H9 (cell line): ENCODE measurements around the gene FAF1. TPM values are rescaled to one million over a fixed set of nuclear protein-coding genes. Genes with fewer than 3 reads are reported as not detected.
A peak's percentile ranks its signal among the peaks of the same experiment; 100 is the strongest.

ENCODE experiments used
- DNase-seq: peaks from one replicate; pipeline ENCODE4 v3.0.0-alpha.2; 2017
- H2AFZ ChIP-seq: one replicate; pipeline ENCODE4 v1.6.1; 2013; ENCODE audit warnings: mild to moderate bottlenecking, low read length, control low read depth, moderate library complexity
- H2AK5ac ChIP-seq: 2 replicates; pipeline ENCODE4 v1.6.1; 2013; ENCODE audit warnings: low read length, control low read depth, mixed read lengths; ENCODE audit not compliant: insufficient read length
- H2BK120ac ChIP-seq: one replicate; pipeline ENCODE4 v1.6.1; 2013; ENCODE audit warnings: low read depth, mild to moderate bottlenecking, low read length, control low read depth, inconsistent platforms; ENCODE audit not compliant: poor library complexity, severe bottlenecking
- H2BK12ac ChIP-seq: 2 replicates; pipeline ENCODE4 v1.6.1; 2013; ENCODE audit warnings: low read length, control low read depth, mixed read lengths, low read depth; ENCODE audit not compliant: insufficient read length
- H2BK15ac ChIP-seq: 2 replicates; pipeline ENCODE4 v1.6.1; 2013; ENCODE audit warnings: low read depth, low read length, control low read depth
- H2BK20ac ChIP-seq: one replicate; pipeline ENCODE4 v1.6.1; 2013; ENCODE audit warnings: low read depth, mild to moderate bottlenecking, low read length, control low read depth, inconsistent platforms; ENCODE audit not compliant: poor library complexity, severe bottlenecking
- H2BK5ac ChIP-seq: 2 replicates; pipeline ENCODE4 v1.6.1; 2013; ENCODE audit warnings: low read length, control low read depth, mixed read lengths; ENCODE audit not compliant: insufficient read length
- H3K14ac ChIP-seq: 2 replicates; pipeline ENCODE4 v1.6.1; 2013; ENCODE audit warnings: low read length, control low read depth; ENCODE audit not compliant: insufficient read depth
- H3K18ac ChIP-seq: 2 replicates; pipeline ENCODE4 v1.6.1; 2013; ENCODE audit warnings: low read depth, mild to moderate bottlenecking, mixed read lengths, low read length, control low read depth; ENCODE audit not compliant: insufficient read length
- H3K23ac ChIP-seq: 2 replicates; pipeline ENCODE4 v1.6.1; 2013; ENCODE audit warnings: low read length, control low read depth, mixed read lengths, low read depth; ENCODE audit not compliant: insufficient read length
- H3K23me2 ChIP-seq: 2 replicates; pipeline ENCODE4 v1.6.1; 2013; ENCODE audit warnings: low read depth, mild to moderate bottlenecking, mixed read lengths, low read length, control low read depth; ENCODE audit not compliant: insufficient read length, poor library complexity, severe bottlenecking
- H3K27ac ChIP-seq: 2 replicates; pipeline ENCODE4 v1.5.1; 2013; ENCODE audit warnings: low read length, control low read depth, mixed read lengths, low read depth; ENCODE audit not compliant: insufficient read length
- H3K27me3 ChIP-seq: 2 replicates; pipeline ENCODE4 v1.6.1; 2013; ENCODE audit warnings: low read length, control low read depth, inconsistent platforms; ENCODE audit not compliant: insufficient read depth
- H3K4ac ChIP-seq: 2 replicates; pipeline ENCODE4 v1.6.1; 2013; ENCODE audit warnings: low read depth, mild to moderate bottlenecking, control low read depth, inconsistent platforms, low read length, moderate library complexity
- H3K4me1 ChIP-seq: 2 replicates; pipeline ENCODE4 v1.6.1; 2013; ENCODE audit warnings: low read length, control low read depth, inconsistent platforms; ENCODE audit not compliant: insufficient read depth
- H3K4me2 ChIP-seq: 2 replicates; pipeline ENCODE4 v1.6.1; 2013; ENCODE audit warnings: low read length, control low read depth, mixed read lengths; ENCODE audit not compliant: insufficient read length, insufficient read depth
- H3K56ac ChIP-seq: 2 replicates; pipeline ENCODE4 v1.6.1; 2013; ENCODE audit warnings: low read depth, mild to moderate bottlenecking, mixed read lengths, low read length, control low read depth; ENCODE audit not compliant: insufficient read length
- H3K79me1 ChIP-seq: 2 replicates; pipeline ENCODE4 v1.6.1; 2013; ENCODE audit warnings: low read depth, mild to moderate bottlenecking, moderate library complexity, low read length, control low read depth, inconsistent platforms; ENCODE audit not compliant: insufficient read depth, poor library complexity, severe bottlenecking
- H3K79me2 ChIP-seq: 2 replicates; pipeline ENCODE4 v1.6.1; 2013; ENCODE audit warnings: low read length, control low read depth, inconsistent platforms; ENCODE audit not compliant: insufficient read depth
- H3K9ac ChIP-seq: 2 replicates; pipeline ENCODE4 v1.6.1; 2013; ENCODE audit warnings: low read length, control low read depth, mixed read lengths; ENCODE audit not compliant: insufficient read length; ENCODE audit errors: extremely low read depth
- H3K9me3 ChIP-seq: one replicate; pipeline ENCODE4 v1.6.1; 2013; ENCODE audit warnings: low read depth, low read length, inconsistent platforms; ENCODE audit not compliant: control insufficient read depth
- H3T11ph ChIP-seq: one replicate; pipeline ENCODE4 v1.6.1; 2013; ENCODE audit warnings: mild to moderate bottlenecking, low read length, control low read depth, inconsistent platforms
- H4K20me1 ChIP-seq: one replicate; pipeline ENCODE4 v1.6.1; 2013; ENCODE audit not compliant: control insufficient read depth, insufficient read length, insufficient read depth
- H4K5ac ChIP-seq: 2 replicates; pipeline ENCODE4 v1.6.1; 2013; ENCODE audit warnings: low read depth, mild to moderate bottlenecking, mixed read lengths, low read length, control low read depth; ENCODE audit not compliant: insufficient read length
- H4K8ac ChIP-seq: replicated peaks from 2 replicates; pipeline ENCODE4 v1.6.1; 2013; ENCODE audit warnings: low read length, control low read depth, mixed read lengths, low read depth; ENCODE audit not compliant: insufficient read length
- H4K91ac ChIP-seq: 2 replicates; pipeline ENCODE4 v1.6.1; 2013; ENCODE audit warnings: low read depth, mild to moderate bottlenecking, moderate library complexity, mixed read lengths, low read length, control low read depth; ENCODE audit not compliant: insufficient read length
- H3K27ac Mint-ChIP-seq, 3 experiments: 2 replicates in 2 of 3; 3 replicates in 1 of 3; pipeline ENCODE4 v1.8.0; 2020 to 2021; ENCODE audit warnings: mixed read lengths in 3 of 3, mild to moderate bottlenecking in 1 of 3, moderate library complexity in 1 of 3
- H3K27me3 Mint-ChIP-seq: 2 replicates; pipeline ENCODE4 v1.8.0; 2021; ENCODE audit warnings: low read depth, mild to moderate bottlenecking, moderate library complexity, mixed read lengths
- H3K36me3 Mint-ChIP-seq, 3 experiments: 2 replicates in 2 of 3; 3 replicates in 1 of 3; pipeline ENCODE4 v1.8.0; 2020 to 2021; ENCODE audit warnings: low read depth in 3 of 3, mixed read lengths in 3 of 3; ENCODE audit not compliant: insufficient read depth in 1 of 3
- H3K4me1 Mint-ChIP-seq, 2 experiments: 2 replicates each; pipeline ENCODE4 v1.8.0; 2020; ENCODE audit warnings: mixed read lengths in 2 of 2
- H3K4me3 Mint-ChIP-seq, 2 experiments: 2 replicates in 1 of 2; 3 replicates in 1 of 2; pipeline ENCODE4 v1.8.0; 2020 to 2021; ENCODE audit warnings: mild to moderate bottlenecking in 2 of 2, mixed read lengths in 2 of 2, moderate library complexity in 1 of 2
- H3K9me3 Mint-ChIP-seq, 2 experiments: 2 replicates in 1 of 2; 3 replicates in 1 of 2; pipeline ENCODE4 v1.8.0; 2020; ENCODE audit warnings: mild to moderate bottlenecking in 2 of 2, mixed read lengths in 2 of 2, moderate library complexity in 1 of 2
- WGBS: extraction: QIAGEN DNeasy Blood & Tissue Kit; methylation state at CpG from one replicate; pipeline ENCODE4 v1.1.7; 2013; ENCODE audit warnings: missing lambda C conversion rate, low lambda C conversion rate, mixed read lengths; ENCODE audit not compliant: insufficient read length; ENCODE audit errors: extremely low coverage; 5-methylcytosine and 5-hydroxymethylcytosine counted together
- total RNA-seq: library from RNA; stranded (reverse); gene quantifications from 2 replicates; pipeline ENCODE4 v1.2.1, GENCODE V29; 2021
- TF ChIP-seq, protein P1 (sequence below): fragments of 200-600 bp; sonication (generic); conservative IDR thresholded peaks from 3 replicates; pipeline ENCODE4 v1.8.0; 2021; ENCODE audit warnings: antibody characterized with exemption, mild to moderate bottlenecking

Gene FAF1
- total RNA-seq, 1 experiment from 2014 or later: 60.8 TPM

DNA sequence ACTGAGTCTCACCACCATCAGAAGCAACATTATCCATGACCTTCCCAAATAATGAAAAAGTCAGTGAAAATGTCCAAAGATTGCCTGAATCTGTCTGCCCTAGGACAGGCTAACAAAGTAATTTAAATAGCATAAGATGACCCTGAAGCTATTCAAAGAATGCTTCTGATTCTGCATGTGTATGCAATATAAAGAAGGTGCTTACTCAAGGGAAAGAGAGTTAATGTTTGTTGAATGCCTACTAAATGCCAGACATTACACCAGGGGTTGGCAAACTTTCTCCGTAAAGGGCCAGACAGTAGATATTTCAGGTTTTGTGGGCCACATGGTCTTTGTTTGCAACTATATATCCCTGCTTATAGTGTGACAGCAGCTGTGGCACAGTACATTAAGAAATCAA lies 314.9 kb downstream of the FAF1 start:
- H2BK12ac ChIP-seq: no peak overlapping the region
- no peak overlapping the region for H2BK120ac ChIP-seq
- TF ChIP-seq, protein P1, sequence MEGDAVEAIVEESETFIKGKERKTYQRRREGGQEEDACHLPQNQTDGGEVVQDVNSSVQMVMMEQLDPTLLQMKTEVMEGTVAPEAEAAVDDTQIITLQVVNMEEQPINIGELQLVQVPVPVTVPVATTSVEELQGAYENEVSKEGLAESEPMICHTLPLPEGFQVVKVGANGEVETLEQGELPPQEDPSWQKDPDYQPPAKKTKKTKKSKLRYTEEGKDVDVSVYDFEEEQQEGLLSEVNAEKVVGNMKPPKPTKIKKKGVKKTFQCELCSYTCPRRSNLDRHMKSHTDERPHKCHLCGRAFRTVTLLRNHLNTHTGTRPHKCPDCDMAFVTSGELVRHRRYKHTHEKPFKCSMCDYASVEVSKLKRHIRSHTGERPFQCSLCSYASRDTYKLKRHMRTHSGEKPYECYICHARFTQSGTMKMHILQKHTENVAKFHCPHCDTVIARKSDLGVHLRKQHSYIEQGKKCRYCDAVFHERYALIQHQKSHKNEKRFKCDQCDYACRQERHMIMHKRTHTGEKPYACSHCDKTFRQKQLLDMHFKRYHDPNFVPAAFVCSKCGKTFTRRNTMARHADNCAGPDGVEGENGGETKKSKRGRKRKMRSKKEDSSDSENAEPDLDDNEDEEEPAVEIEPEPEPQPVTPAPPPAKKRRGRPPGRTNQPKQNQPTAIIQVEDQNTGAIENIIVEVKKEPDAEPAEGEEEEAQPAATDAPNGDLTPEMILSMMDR: no peak
- no peak overlapping the region for H3K27ac ChIP-seq
- no peak overlapping the region for H2AFZ ChIP-seq
- no peak overlapping the region for H3K56ac ChIP-seq
- 0 out of 2 replicates have a peak overlapping the region, but pooled peaks have one; percentile 35 for H3K14ac ChIP-seq
- H4K20me1 ChIP-seq: no peaks in the 10 kb centered on the region
- H4K8ac ChIP-seq: no peak overlapping the region
- no peaks in the 10 kb centered on the region for H3K9me3 Mint-ChIP-seq
- H2BK15ac ChIP-seq: no peak overlapping the region
- H3K9ac ChIP-seq: no peak overlapping the region
- no peaks in the 10 kb centered on the region for H3K27me3 ChIP-seq
- no peak overlapping the region for H2BK20ac ChIP-seq
- no peak overlapping the region for H3K23ac ChIP-seq
- no peak overlapping the region for H3K4me3 Mint-ChIP-seq
- no peaks in the 10 kb centered on the region for H3K9me3 ChIP-seq
- DNase-seq: no peak
- no peak overlapping the region for H3T11ph ChIP-seq
- no CpG with 5 or more reads among the region's 1 CpG for WGBS
- no peak overlapping the region for H4K5ac ChIP-seq
- H3K27ac Mint-ChIP-seq: peak overlapping the region in 2 of 3 experiments; percentile 44 to 85; a peak in 4 of 7 replicates
- no peak overlapping the region for H4K91ac ChIP-seq
- no peak overlapping the region for H3K4me2 ChIP-seq
- H3K36me3 Mint-ChIP-seq: no peaks in the 10 kb centered on the region; a peak in 1 of 7 replicates
- no peaks in the 10 kb centered on the region for H3K27me3 Mint-ChIP-seq
- peaks cover 10 to 18% of the 10 kb centered on the region in 2 experiments for H3K4me1 Mint-ChIP-seq
- H3K79me2 ChIP-seq: no peaks in the 10 kb centered on the region
- H3K23me2 ChIP-seq: no peaks in the 10 kb centered on the region
- no peaks in the 10 kb centered on the region for H3K79me1 ChIP-seq
- no peak overlapping the region for H2BK5ac ChIP-seq
- H3K4ac ChIP-seq: no peak overlapping the region
- H3K18ac ChIP-seq: no peak overlapping the region
- peaks cover 8% of the 10 kb centered on the region for H3K4me1 ChIP-seq
- H2AK5ac ChIP-seq: no peak overlapping the region
